VCaP (cell line): ENCODE data around the gene RAB31.

ENCODE experiments used
- H3K27ac ChIP-seq: fragments of 450-650 bp; 2 replicates; pipeline ENCODE4 v1.5.1; 2017
- TF ChIP-seq, protein P1 (sequence below): fragments of 450-650 bp; conservative IDR thresholded peaks from 2 replicates; pipeline ENCODE4 v1.5.1; 2017; ENCODE audit warnings: mild to moderate bottlenecking, moderate library complexity

The RAB31 gene

DNA sequence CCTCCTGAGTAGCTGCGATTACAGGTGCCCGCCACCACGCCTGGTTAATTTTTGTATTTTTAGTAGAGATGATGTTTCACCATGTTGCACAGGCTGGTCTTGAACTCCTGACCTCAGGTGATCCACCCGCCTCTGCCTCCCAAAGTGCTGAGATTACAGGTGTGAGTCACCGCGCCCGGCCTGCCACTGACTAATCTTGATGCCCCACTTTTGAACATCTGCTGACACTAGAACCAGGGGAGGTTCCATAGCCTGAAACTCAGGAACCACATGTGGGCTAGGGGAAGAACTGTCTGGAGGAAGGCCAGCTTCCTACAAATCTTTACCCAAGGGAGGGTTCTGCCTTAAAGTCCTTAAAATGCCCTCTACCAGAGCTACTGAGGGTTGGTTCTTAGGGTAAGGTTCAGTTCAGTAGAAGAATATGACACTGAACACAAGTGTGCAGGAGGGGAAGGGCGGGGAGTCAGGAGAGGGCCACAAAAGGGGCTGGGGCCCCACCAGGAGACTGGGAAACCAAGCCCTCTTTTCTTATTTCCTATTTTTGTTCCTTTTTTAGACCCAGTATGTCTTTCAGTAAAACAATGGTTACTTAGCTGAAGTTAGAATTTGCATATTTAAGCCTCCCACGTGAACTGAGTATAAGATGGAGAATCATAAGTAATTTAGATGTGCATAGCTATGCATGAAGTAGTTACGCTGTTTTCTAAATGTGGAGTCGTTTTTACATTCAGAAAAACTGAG lies 6.3 kb upstream of the RAB31 start:
- TF ChIP-seq, protein P1, sequence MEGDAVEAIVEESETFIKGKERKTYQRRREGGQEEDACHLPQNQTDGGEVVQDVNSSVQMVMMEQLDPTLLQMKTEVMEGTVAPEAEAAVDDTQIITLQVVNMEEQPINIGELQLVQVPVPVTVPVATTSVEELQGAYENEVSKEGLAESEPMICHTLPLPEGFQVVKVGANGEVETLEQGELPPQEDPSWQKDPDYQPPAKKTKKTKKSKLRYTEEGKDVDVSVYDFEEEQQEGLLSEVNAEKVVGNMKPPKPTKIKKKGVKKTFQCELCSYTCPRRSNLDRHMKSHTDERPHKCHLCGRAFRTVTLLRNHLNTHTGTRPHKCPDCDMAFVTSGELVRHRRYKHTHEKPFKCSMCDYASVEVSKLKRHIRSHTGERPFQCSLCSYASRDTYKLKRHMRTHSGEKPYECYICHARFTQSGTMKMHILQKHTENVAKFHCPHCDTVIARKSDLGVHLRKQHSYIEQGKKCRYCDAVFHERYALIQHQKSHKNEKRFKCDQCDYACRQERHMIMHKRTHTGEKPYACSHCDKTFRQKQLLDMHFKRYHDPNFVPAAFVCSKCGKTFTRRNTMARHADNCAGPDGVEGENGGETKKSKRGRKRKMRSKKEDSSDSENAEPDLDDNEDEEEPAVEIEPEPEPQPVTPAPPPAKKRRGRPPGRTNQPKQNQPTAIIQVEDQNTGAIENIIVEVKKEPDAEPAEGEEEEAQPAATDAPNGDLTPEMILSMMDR, result no peak
- H3K27ac ChIP-seq, result peak overlapping the region; percentile 81; the same call in 1 of the 2 replicates

DNA sequence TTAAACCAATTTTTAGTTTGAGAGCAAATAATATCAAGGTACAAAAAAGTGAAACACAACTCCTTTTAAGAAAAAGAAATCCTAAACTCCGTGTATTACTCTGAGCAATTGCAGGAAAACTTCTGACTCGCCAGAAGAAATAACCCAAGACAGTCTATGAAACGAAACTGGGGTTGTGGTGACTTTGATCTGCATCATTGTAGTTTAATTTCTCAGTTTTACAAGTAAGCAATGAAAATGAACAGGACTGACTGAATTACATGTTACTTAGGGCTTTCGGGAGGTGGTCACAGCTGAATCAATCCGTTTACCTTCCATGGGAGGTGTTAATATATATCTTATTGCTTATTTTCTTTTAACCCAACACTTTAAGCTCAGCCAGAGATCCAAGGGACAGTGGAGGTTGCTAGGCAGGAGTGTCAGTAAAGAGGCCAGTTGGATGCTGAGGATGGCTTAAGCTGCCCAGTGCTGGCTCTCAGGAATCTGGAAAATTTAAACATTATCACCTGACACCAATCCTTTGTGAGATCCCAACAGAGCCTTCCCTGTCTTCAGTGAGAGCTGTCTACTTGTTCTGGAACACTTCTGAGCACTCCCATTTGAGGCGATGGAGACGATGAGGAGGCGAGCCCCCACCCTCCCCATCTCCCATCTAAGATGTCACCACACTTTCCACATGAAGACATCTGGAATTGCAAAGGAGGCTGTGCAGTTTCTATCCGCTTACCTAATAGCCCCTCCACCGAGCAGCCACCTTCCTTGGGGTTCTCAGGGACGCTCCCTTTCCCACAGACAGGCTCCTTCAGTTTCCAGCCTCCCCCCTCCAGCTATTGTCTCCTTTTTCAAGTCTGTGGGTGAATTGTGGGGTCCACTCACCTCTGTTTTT lies 3.6 kb upstream of the RAB31 start:
- H3K27ac ChIP-seq, result no peak overlapping the region
- TF ChIP-seq, protein P1, result no peak

DNA sequence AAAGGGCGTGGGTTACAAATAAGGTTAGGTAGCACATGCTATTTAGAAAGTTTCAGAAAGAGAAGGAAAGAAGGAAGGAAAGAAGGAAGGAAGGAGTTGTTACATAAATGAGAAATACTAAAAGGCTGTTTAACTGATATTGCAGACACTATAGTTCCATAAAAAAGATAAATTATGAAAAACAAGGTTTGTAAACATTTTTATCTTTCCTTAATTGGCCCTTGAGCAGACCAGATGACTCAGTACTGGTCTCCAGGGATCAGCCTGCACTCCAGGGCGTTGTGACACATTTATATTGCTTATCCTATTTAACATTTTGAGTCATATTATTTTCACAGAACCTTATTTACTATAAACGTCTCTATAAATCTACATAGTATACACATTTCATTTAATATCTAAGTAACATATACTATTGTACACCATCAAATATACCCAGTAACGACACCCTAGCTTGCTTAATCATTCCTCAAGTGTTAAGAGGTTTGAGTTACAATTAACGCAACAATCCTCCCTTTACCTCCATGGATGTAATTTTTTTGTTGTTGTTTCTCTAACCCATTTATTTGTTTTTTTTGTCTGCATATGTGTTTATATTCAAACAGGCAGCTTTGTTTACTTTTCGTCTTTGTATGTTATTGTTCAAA lies 2.8 kb upstream of the RAB31 start:
- no peak overlapping the region for H3K27ac ChIP-seq
- TF ChIP-seq, protein P1, result no peak

DNA sequence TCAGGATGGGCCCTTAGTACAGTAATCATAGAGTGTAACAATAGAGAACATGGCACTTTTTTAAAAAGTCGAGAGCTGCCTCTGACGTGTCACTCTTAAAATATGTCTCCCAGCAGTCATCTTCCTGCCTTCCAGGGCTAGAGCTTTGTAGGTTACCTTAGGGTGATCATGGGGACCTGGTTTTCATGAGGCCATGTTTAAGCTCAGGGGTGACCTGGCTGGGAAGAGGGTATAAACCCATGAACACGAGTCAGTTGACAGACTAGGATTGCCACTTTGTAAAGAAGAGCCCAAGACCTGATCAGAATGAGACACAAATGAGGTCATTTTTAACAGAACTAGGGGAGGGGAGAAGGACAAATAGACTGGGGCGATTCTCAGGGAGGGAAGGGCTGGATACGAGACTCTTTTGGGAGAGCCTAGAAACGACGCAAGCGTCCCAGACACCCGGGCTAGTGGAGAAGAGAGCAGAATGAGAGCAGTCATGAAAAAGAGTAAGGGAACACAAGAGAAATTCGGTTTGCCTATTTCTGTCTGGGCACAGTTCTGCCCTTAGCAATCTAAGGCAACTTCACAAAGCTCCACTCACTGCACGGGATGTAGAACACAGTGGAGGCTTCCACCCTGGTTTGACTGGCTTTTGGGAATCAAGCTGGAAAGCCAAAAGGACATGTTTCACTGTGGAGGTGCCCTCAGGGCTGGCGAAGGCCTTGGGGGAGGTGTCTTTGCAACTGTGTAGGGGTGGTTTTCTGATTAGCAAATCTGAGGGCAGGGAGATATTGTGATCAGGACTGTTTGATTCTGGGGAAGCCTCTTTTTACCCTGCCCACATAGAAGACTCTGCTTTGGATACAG lies 1.8 kb upstream of the RAB31 start:
- TF ChIP-seq, protein P1, result no peak
- H3K27ac ChIP-seq, result no peak overlapping the region

DNA sequence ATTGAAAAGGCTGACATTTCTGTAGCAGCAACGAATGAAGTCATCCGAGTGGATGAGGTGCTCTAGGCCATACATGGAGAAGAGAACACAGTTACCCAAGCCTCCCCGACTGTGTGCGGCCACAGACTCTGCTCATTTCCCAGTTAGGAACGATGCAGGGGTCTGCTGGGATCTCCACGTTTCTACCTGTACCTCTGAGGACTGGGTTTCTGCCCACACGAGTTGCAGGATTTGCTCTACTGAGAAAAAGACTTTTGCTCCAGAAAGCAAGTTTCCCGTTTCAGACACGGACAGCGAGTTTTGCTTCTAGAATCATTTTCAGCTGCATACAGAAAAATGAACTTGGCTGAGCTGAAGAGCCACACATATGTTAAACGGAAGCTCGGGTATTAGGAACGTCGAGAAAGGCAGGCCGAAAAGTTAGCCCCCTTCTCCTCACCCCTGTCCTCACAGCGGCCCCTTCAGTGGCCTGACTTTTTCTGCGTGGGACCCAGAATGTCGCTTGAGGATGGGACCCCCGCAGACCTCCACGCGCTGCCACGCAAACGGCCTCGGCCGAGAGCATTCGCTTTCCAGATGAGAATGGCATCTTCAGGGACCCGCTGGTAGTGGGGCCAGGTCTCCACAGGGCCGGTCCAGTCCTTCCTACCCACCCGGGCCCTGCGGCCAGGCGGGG lies 582 bp upstream of the RAB31 start:
- H3K27ac ChIP-seq, result peak overlapping the region; percentile 65; the same call in 1 of the 2 replicates
- TF ChIP-seq, protein P1, result no peak

DNA sequence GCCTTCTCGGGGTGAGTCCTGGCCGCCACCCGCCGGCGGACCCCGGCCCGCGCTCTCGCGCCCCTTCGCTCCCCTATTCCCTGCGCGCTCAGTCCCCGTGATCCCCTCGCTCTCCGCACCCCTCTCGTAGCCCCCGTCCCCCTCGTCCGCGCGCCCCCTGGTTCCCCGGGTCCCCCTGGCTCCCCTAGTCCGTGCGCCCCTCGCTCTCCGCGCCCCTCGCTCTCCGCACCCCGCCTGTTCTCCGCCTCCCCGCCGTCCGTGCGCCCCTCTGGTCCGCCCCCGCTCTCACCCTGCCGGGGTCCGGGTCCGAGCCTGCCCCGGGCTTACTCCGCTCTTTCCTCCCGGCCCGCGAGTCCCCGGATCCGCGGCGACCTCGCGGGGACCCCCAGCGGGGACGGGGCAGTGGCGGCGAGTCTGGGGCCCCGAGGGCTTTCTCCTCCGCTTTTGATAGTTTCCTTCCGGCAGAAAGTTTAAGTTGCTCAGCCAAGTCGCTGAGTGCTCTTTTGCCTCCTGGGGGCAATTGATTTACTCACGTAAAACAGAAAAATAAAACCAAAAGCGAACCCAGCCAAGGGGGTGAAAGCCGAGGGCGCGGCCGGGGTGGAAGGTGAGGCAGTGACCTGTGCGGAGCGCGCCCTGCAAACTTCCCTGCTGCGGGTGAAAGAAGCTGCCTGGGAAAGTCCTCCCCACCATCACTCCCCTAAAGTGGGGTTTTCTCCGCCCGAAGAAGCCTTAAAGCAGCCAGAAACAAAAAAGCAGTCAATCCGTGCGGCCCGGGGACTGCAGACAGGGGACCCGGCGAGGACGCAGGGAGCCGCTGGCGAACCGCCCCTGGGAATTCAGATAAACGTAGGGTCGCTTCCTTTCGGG lies 568 bp downstream of the RAB31 start:
- peak overlapping the region; percentile 65; the same call in 1 of the 2 replicates for H3K27ac ChIP-seq
- TF ChIP-seq, protein P1, result no peak
